Activated naive CD8-positive, alpha-beta T cell treated with anti-CD3 and anti-CD28 coated beads, Interleukin-2, amount 50 U/mL, for 24 hours (primary cell): Measurements from ENCODE around the gene CPNE2.

ENCODE experiments used
- ATAC-seq: fragments of 150-1000 bp; cut with Tn5 transposase; one replicate; pipeline ENCODE4 v1.10.0; 2021
- DNase-seq: peaks from one replicate; pipeline ENCODE4 v3.0.0; 2021
- H3K27ac Mint-ChIP-seq: one replicate; pipeline ENCODE4 v1.8.0; 2021; ENCODE audit warnings: mild to moderate bottlenecking, mixed read lengths
- H3K27me3 Mint-ChIP-seq: one replicate; pipeline ENCODE4 v1.8.0; 2021; ENCODE audit warnings: mixed read lengths
- H3K36me3 Mint-ChIP-seq: one replicate; pipeline ENCODE4 v1.8.0; 2021; ENCODE audit warnings: low read depth, mixed read lengths
- H3K4me1 Mint-ChIP-seq: one replicate; pipeline ENCODE4 v1.8.0; 2021; ENCODE audit warnings: mixed read lengths
- H3K4me3 Mint-ChIP-seq: one replicate; pipeline ENCODE4 v1.8.0; 2021; ENCODE audit warnings: mild to moderate bottlenecking, moderate library complexity, mixed read lengths
- H3K9me3 Mint-ChIP-seq: one replicate; pipeline ENCODE4 v1.8.0; 2021; ENCODE audit warnings: mixed read lengths

CPNE2 gene

DNA sequence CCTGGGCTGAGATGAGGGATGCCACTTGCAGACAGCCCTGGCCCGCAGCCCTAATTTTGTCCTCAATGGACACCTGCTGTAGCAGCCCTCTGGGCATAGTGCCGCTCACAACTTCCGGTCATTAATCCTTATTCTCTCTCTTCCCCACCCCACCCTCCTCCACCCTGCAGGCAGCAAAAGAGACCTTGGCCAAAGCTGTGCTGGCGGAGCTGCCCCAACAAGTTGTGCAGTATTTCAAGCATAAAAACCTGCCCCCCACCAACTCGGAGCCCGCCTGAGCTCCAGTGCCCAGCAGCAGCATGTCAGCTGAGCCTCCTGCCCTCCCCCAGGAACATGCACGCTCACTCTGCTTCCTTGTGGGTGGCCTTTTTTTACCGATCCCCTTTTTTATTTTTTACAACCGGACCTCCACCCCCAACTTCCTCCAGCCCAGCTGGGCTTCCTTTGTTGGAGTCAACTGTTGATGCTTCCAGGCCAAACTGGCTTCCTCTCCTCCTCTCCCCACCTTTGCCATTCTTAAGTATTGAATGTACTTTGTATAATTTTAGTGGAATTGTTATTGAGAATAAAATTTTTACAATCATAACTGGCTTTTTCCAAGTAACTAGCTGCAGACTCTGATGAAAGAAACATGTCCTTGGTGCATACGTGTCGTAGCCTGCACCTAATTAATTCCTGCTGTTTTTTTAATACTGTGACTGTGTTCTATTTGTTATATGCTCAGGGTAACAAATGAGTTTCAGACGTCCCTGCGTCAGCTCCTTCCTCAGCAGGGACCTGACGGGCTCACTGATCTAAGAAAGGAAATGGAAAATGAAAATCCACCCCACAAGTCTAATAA is 55.2 kb downstream of the CPNE2 start:
- H3K27me3 Mint-ChIP-seq = no peaks in the 10 kb centered on the region
- no peak overlapping the region for H3K4me3 Mint-ChIP-seq

GRCh38 chr16:57148481-57148880 is 56.1 kb downstream of the CPNE2 start:
- H3K27ac Mint-ChIP-seq = no peak overlapping the region
- no peaks in the 10 kb centered on the region for H3K9me3 Mint-ChIP-seq
- no peaks in the 10 kb centered on the region for H3K27me3 Mint-ChIP-seq
- no peak for DNase-seq
- peaks cover 13% of the 10 kb centered on the region for H3K36me3 Mint-ChIP-seq
- no peak overlapping the region for H3K4me3 Mint-ChIP-seq
- ATAC-seq = no peak
- H3K4me1 Mint-ChIP-seq = peaks cover 17% of the 10 kb centered on the region

More for the DNA sequence above, 55.2 kb downstream of the CPNE2 start:
- Mint-ChIP-seq H3K4me1 (peaks cover 18% of the 10 kb centered on the region), H3K36me3 (peaks cover 7% of the 10 kb centered on the region), H3K9me3 (no peaks in the 10 kb centered on the region), H3K27ac (no peak overlapping the region)
- DNase-seq = no peak
- ATAC-seq = no peak

DNA sequence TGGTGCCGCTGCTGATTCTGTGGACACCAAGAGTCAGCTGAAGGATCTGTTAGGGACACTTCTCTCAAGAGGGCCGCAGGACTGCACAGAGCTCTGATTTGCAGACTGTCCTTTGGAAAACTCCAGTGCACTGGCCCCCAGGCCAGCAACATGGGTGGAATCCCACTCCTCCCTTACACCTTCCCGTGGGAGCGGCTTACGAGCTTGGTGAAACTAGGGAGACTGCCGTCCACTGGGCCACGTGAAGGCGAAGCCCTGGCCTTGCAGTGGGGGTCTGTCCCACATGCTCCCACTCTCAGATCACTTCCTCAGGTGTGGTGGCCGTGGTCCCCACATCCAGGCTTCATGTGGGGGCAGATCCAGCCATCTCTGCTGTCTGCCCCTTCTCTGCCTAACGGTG is 57.0 kb downstream of the CPNE2 start:
- DNase-seq = no peak
- no peaks in the 10 kb centered on the region for H3K9me3 Mint-ChIP-seq
- H3K36me3 Mint-ChIP-seq = peaks cover 22% of the 10 kb centered on the region
- no peak overlapping the region for H3K27ac Mint-ChIP-seq
- H3K4me1 Mint-ChIP-seq = peaks cover 17% of the 10 kb centered on the region
- no peaks in the 10 kb centered on the region for H3K27me3 Mint-ChIP-seq
- no peak for ATAC-seq
- no peak overlapping the region for H3K4me3 Mint-ChIP-seq

- Mint-ChIP-seq H3K27me3 (no peaks in the 10 kb centered on the region), H3K9me3 (no peaks in the 10 kb centered on the region), H3K4me3 (no peak overlapping the region), H3K36me3 (peaks cover 25% of the 10 kb centered on the region), H3K4me1 (peaks cover 17% of the 10 kb centered on the region), H3K27ac (no peak overlapping the region)
- no peak for DNase-seq
- ATAC-seq = no peak
Measured at GRCh38 chr16:57150682-57151330, 58.4 kb downstream of the CPNE2 start.

- DNase-seq (no peak), ATAC-seq (no peak)
- no peaks in the 10 kb centered on the region for H3K27me3 Mint-ChIP-seq
- no peaks in the 10 kb centered on the region for H3K9me3 Mint-ChIP-seq
- H3K4me1 Mint-ChIP-seq = peaks cover 17% of the 10 kb centered on the region
- no peak overlapping the region for H3K4me3 Mint-ChIP-seq
- peaks cover 30% of the 10 kb centered on the region for H3K36me3 Mint-ChIP-seq
- H3K27ac Mint-ChIP-seq = no peak overlapping the region
Measured at GRCh38 chr16:57151369-57151768, 59.0 kb downstream of the CPNE2 start.

GRCh38 chr16:57152096-57153093 is 60.0 kb downstream of the CPNE2 start:
- DNase-seq (no peak), ATAC-seq (peak; percentile 50)
- peaks cover 17% of the 10 kb centered on the region for H3K4me1 Mint-ChIP-seq
- H3K27me3 Mint-ChIP-seq = no peaks in the 10 kb centered on the region
- no peak overlapping the region for H3K4me3 Mint-ChIP-seq
- H3K27ac Mint-ChIP-seq = peak overlapping the region; percentile 2
- H3K36me3 Mint-ChIP-seq = peaks cover 35% of the 10 kb centered on the region
- no peaks in the 10 kb centered on the region for H3K9me3 Mint-ChIP-seq

- Mint-ChIP-seq H3K4me1 (peaks cover 12% of the 10 kb centered on the region), H3K4me3 (no peak overlapping the region), H3K27ac (no peak overlapping the region), H3K27me3 (no peaks in the 10 kb centered on the region), H3K9me3 (no peaks in the 10 kb centered on the region), H3K36me3 (peaks cover 42% of the 10 kb centered on the region)
- ATAC-seq = no peak
- DNase-seq = no peak
Measured at GRCh38 chr16:57153841-57154240, 61.5 kb downstream of the CPNE2 start.

GRCh38 chr16:57155702-57156350 is 63.4 kb downstream of the CPNE2 start:
- Mint-ChIP-seq H3K27ac (no peak overlapping the region), H3K36me3 (peaks cover 57% of the 10 kb centered on the region), H3K9me3 (no peaks in the 10 kb centered on the region), H3K4me3 (no peak overlapping the region), H3K4me1 (peaks cover 12% of the 10 kb centered on the region), H3K27me3 (no peaks in the 10 kb centered on the region)
- no peak for DNase-seq
- no peak for ATAC-seq

DNA sequence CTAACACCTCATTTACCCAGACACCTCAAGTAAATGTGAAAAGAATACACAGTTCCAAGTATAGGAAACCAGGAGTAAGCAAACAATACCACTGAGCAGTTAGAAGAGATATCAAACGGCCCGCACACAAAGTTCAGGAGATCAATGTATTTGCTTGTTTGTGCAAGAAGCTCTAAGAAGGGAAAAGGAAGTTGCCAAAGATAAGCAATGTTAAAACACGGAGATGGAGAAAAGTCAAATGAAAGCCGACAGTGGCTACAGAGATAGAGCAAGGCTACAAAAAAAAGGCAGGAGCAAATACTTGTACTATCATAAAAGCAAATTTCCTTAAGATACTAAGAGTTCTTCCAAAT is 63.9 kb downstream of the CPNE2 start:
- no peak overlapping the region for H3K27ac Mint-ChIP-seq
- ATAC-seq = no peak
- peaks cover 12% of the 10 kb centered on the region for H3K4me1 Mint-ChIP-seq
- no peak for DNase-seq
- peaks cover 60% of the 10 kb centered on the region for H3K36me3 Mint-ChIP-seq
- H3K9me3 Mint-ChIP-seq = no peaks in the 10 kb centered on the region
- H3K27me3 Mint-ChIP-seq = no peaks in the 10 kb centered on the region
- no peak overlapping the region for H3K4me3 Mint-ChIP-seq

DNA sequence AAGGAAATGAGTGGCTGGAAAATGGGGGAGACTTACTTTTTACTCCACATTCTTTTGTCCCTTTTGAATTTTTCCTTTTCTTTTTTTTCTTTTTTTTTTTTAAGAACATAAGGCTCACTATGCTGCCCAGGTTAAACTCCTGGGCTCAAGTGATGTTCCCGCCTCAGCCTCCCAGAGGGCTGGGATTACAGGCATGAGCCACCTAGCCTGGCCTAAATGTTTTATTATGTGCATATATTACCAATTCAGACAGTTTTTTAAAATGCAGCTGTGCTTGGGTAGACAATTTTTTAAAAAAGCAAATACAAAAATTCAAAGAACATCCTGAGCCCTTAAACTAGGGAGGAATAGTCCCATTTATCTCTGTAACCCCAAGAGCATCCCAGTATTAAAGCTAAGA is 65.2 kb downstream of the CPNE2 start:
- Mint-ChIP-seq H3K27ac (no peak overlapping the region), H3K4me1 (peaks cover 4% of the 10 kb centered on the region), H3K9me3 (no peaks in the 10 kb centered on the region), H3K27me3 (no peaks in the 10 kb centered on the region), H3K4me3 (no peak overlapping the region), H3K36me3 (peaks cover 54% of the 10 kb centered on the region)
- DNase-seq (no peak), ATAC-seq (no peak)

DNA sequence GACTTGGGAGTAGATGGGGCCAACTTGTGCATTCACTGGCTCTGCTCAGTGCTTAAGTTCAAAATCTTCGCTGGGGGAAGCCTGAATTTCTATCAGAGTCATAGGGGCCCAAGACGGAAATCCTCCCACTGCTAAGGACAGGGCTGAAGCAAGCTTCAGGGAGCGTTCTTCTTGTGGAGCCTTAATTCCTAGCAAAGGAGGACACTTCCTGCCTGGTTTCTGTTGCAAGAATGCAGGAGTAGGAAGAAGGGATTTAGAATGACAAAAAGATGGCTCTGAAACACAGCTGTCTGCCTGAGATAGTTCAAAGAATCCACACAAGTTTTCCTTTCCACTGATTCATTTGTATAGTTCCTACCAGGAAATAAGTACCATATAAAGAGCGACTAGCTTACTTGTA is 67.1 kb downstream of the CPNE2 start:
- ATAC-seq = no peak
- H3K27ac Mint-ChIP-seq = no peak overlapping the region
- H3K36me3 Mint-ChIP-seq = peaks cover 50% of the 10 kb centered on the region

GRCh38 chr16:57163842-57164241 is 71.5 kb downstream of the CPNE2 start:
- H3K36me3 Mint-ChIP-seq = peaks cover 45% of the 10 kb centered on the region

More for the DNA sequence above, 67.1 kb downstream of the CPNE2 start:
- Mint-ChIP-seq H3K4me1 (no peaks in the 10 kb centered on the region), H3K9me3 (no peaks in the 10 kb centered on the region), H3K27me3 (no peaks in the 10 kb centered on the region), H3K4me3 (no peak overlapping the region)
- no peak for DNase-seq

GRCh38 chr16:57165483-57165882 is 73.1 kb downstream of the CPNE2 start:
- Mint-ChIP-seq H3K4me1 (no peaks in the 10 kb centered on the region), H3K27ac (no peak overlapping the region), H3K9me3 (no peaks in the 10 kb centered on the region), H3K27me3 (no peaks in the 10 kb centered on the region), H3K4me3 (no peak overlapping the region), H3K36me3 (peaks cover 38% of the 10 kb centered on the region)
- DNase-seq = no peak
- no peak for ATAC-seq

More at GRCh38 chr16:57163842-57164241, 71.5 kb downstream of the CPNE2 start:
- Mint-ChIP-seq H3K27me3 (no peaks in the 10 kb centered on the region), H3K4me3 (no peak overlapping the region), H3K9me3 (no peaks in the 10 kb centered on the region), H3K4me1 (no peaks in the 10 kb centered on the region), H3K27ac (no peak overlapping the region)
- DNase-seq = no peak
- ATAC-seq = no peak

DNA sequence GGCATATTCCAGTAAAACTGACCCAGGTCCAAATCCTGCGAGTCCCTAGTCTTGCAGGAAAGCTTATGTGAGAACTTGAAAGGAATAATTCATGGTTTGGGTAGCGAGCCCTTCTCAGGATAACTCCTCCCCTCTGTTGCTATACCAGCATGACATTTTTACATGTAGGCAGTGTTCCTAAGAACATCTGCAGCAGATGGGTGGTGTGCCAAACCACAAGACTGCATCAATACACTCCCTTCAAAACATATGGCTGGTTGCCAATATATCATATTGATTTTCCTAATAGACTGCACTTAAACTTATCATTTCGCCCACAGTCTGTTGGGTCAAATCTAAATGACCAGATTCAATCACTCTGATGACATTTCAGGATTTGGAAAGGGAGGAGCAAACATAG is 73.6 kb downstream of the CPNE2 start:
- Mint-ChIP-seq H3K27me3 (no peaks in the 10 kb centered on the region), H3K36me3 (peaks cover 36% of the 10 kb centered on the region), H3K9me3 (no peaks in the 10 kb centered on the region), H3K4me1 (no peaks in the 10 kb centered on the region), H3K27ac (no peak overlapping the region), H3K4me3 (no peak overlapping the region)
- ATAC-seq (no peak), DNase-seq (no peak)
